ENCODE results near the gene METTL25B. TPM values are rescaled to one million over a fixed set of nuclear protein-coding genes. Genes with fewer than 3 reads are reported as not detected.
"Not testable (repeated sequence)": the region's sequence is repeated elsewhere in the genome, so short reads cannot be mapped to it uniquely, and the experiment has no call there.

Gene METTL25B
- total RNA-seq, 1 donor from 2014 or later, result 13.1 TPM

GRCh38 chr1:156748670-156749418, 20.6 kb downstream of the METTL25B start:
- DNase-seq, result peak; percentile 43

- DNase-seq, result no peak
Observed at GRCh38 chr1:156749419-156750118, 21.3 kb downstream of the METTL25B start.

- no peak for DNase-seq
Observed at GRCh38 chr1:156750191-156750672, 22.0 kb downstream of the METTL25B start.

GRCh38 chr1:156750711-156751450, 22.6 kb downstream of the METTL25B start:
- DNase-seq, result peak; percentile 12

GRCh38 chr1:156751451-156751756, 23.1 kb downstream of the METTL25B start, which contains the start of gene HDGF:
Gene HDGF (minus strand): TSS chr1:156751675. CDS start chr1:156751429, 246 bp downstream.
- no peak for DNase-seq

GRCh38 chr1:156751757-156752481, 23.6 kb downstream of the METTL25B start:
- peak; percentile 97 for DNase-seq

GRCh38 chr1:156752843-156753482, 24.7 kb downstream of the METTL25B start:
- no peak for DNase-seq

GRCh38 chr1:156754219-156754618, 25.9 kb downstream of the METTL25B start:
- DNase-seq, result no peak

- DNase-seq, result no peak
Observed at GRCh38 chr1:156755527-156755950, 27.3 kb downstream of the METTL25B start.

GRCh38 chr1:156756355-156756754, 28.1 kb downstream of the METTL25B start:
- no peak for DNase-seq

GRCh38 chr1:156757572-156758253, 29.4 kb downstream of the METTL25B start:
- not testable (repeated sequence) for DNase-seq

GRCh38 chr1:156760092-156760795, 32.0 kb downstream of the METTL25B start:
- no peak for DNase-seq

GRCh38 chr1:156760796-156761104, 32.5 kb downstream of the METTL25B start:
- DNase-seq, result no peak

- not testable (repeated sequence) for DNase-seq
Observed at GRCh38 chr1:156765136-156765535, 36.9 kb downstream of the METTL25B start.

GRCh38 chr1:156765666-156766065, 37.4 kb downstream of the METTL25B start:
- DNase-seq, result no peak

GRCh38 chr1:156766298-156767100, 38.2 kb downstream of the METTL25B start:
- peak; percentile 63 for DNase-seq

- DNase-seq, result peak; percentile 100
Observed at GRCh38 chr1:156767101-156767878, 39.0 kb downstream of the METTL25B start, which contains the start of gene PRCC. Gene PRCC (plus strand): TSS chr1:156767535. CDS start chr1:156767772, 237 bp downstream.

- peak; percentile 17 for DNase-seq
Observed at GRCh38 chr1:156767879-156768604, 39.8 kb downstream of the METTL25B start.
